Transverse colon (tissue), 4 donors: ENCODE results near the gene TRAPPC10. TPM values are rescaled to one million over a fixed set of nuclear protein-coding genes. Genes with fewer than 3 reads are reported as not detected.

Experiments
- DNase-seq: peaks from one replicate; pipeline ENCODE4 v3.0.0-alpha.2; 2019
- H3K27ac ChIP-seq, 4 donors: fragments of 200-600 bp; sonication (generic); 2 replicates each; pipeline ENCODE4 v1.5.1; 2016 to 2018; ENCODE audit warnings: inconsistent platforms in 4 of 4
- H3K27me3 ChIP-seq: fragments of 200-600 bp; sonication (generic); 2 replicates; pipeline ENCODE4 v1.5.1; 2017; ENCODE audit warnings: inconsistent platforms
- H3K36me3 ChIP-seq, 4 donors: fragments of 200-600 bp; sonication (generic); 2 replicates each; pipeline ENCODE4 v1.5.1; 2017 to 2019; ENCODE audit warnings: inconsistent platforms in 4 of 4
- H3K4me1 ChIP-seq, 4 donors: fragments of 200-600 bp; sonication (generic); 2 replicates each; pipeline ENCODE4 v1.5.1; 2017 to 2020; ENCODE audit warnings: inconsistent platforms in 4 of 4
- H3K4me3 ChIP-seq, 4 donors: fragments of 200-600 bp; sonication (generic); 1 replicate in 1 of 4; 2 replicates in 3 of 4; pipeline versions ENCODE4 v1.5.1 to v1.6.1; 2017 to 2019; ENCODE audit warnings: inconsistent platforms in 4 of 4
- H3K9me3 ChIP-seq, 2 donors: fragments of 200-600 bp; sonication (generic); 2 replicates each; pipeline ENCODE4 v1.5.1; 2017 to 2019; ENCODE audit warnings: inconsistent platforms in 2 of 2
- CTCF ChIP-seq, 5 experiments: fragments of 200-600 bp in 3 of 5; fragments of 450-650 bp in 2 of 5; sonication (generic) in 3 of 5; IDR thresholded peaks; 1 replicate in 2 of 5; 2 replicates in 3 of 5; pipeline ENCODE4 v1.5.1; 2016 to 2017; ENCODE audit warnings: antibody characterized with exemption in 5 of 5, inconsistent platforms in 3 of 5, mild to moderate bottlenecking in 2 of 5, moderate library complexity in 1 of 5
- EP300 ChIP-seq: sonication (generic); formaldehyde crosslinking; IDR thresholded peaks from one replicate; pipeline ENCODE4 v1.6.1; 2017; ENCODE audit warnings: antibody characterized with exemption, low read depth
- POLR2A ChIP-seq: fragments of 450-650 bp; IDR thresholded peaks from one replicate; pipeline ENCODE4 v1.6.1; 2016; ENCODE audit warnings: antibody characterized with exemption, mild to moderate bottlenecking, moderate library complexity
- POLR2AphosphoS5 ChIP-seq, 3 donors: sonication (generic); formaldehyde crosslinking; IDR thresholded peaks; one replicate each; pipeline ENCODE4 v1.6.1; 2016; ENCODE audit warnings: antibody characterized with exemption in 3 of 3
- WGBS, 2 donors: methylation state at CpG; one replicate each; pipeline ENCODE4 v1.1.5; 2018; ENCODE audit warnings: low coverage in 1 of 2; 5-methylcytosine and 5-hydroxymethylcytosine counted together
- in situ Hi-C, 4 donors: fragments of 200-750 bp; cut with MboI; loops; one replicate each; pipeline versions ENCODE4 v1.15.0 to v1.15.1; 2017; ENCODE audit warnings: low sequenced_read_pairs in 3 of 4, low pct_ligation_motif_present in 1 of 4, low pct_unique_long_range_greater_than_20kb in 1 of 4
- intact Hi-C: fragments of 100-400 bp; cut with DNase I; formaldehyde crosslinking; loops from one replicate; pipeline ENCODE4 v1.15.1; 2023; ENCODE audit warnings: low total_unique reads
- total RNA-seq, 4 donors: library from RNA; depleted of rRNA; stranded (reverse); fragments of >200 nt; gene quantifications; one replicate each; pipeline ENCODE4 v1.1.0, GENCODE V29; 2016

TRAPPC10 gene
- total RNA-seq, 4 donors from 2014 or later = 71.0 to 81.5 (median 79.8) TPM

GRCh38 chr21:44052071-44052829, 40.1 kb downstream of the TRAPPC10 start:
- no peak for DNase-seq
- peak overlapping the region; percentile 72 to 80 (median 74) for H3K27ac ChIP-seq
- 49 to 72% methylated on average over 4 to 14 of the region's 14 CpGs for WGBS, 2 donors
- intact Hi-C loops = no loop called here
- TF ChIP-seq POLR2AphosphoS5 (IDR thresholded peaks at IDR 0.05) (no peak), CTCF (IDR thresholded peaks at IDR 0.05) (no peak), EP300 (no peak), POLR2A (no peak)
- H3K4me3 ChIP-seq = no peak overlapping the region
- H3K27me3 ChIP-seq = no peaks in the 10 kb centered on the region
- H3K9me3 ChIP-seq = no peaks in the 10 kb centered on the region
- in situ Hi-C loops = no loop called here
- peaks cover 14 to 23% (median 17%) of the 10 kb centered on the region in 4 donors for H3K4me1 ChIP-seq
- H3K36me3 ChIP-seq = peaks cover 0 to 20% (median 4%) of the 10 kb centered on the region in 4 donors

GRCh38 chr21:44052830-44053226, 40.7 kb downstream of the TRAPPC10 start:
- intact Hi-C loops (no loop called here), in situ Hi-C loops (no loop called here)
- no peak for DNase-seq
- no peak overlapping the region for H3K4me3 ChIP-seq
- no peaks in the 10 kb centered on the region for H3K27me3 ChIP-seq
- peaks cover 0 to 25% (median 6%) of the 10 kb centered on the region in 4 donors for H3K36me3 ChIP-seq
- WGBS, 2 donors = 70 to 90% methylated on average over 2 to 6 of the region's 6 CpGs
- no peaks in the 10 kb centered on the region for H3K9me3 ChIP-seq
- TF ChIP-seq POLR2A = no peak
- TF ChIP-seq POLR2AphosphoS5 (IDR thresholded peaks at IDR 0.05) = no peak
- no peak for TF ChIP-seq EP300
- TF ChIP-seq CTCF (IDR thresholded peaks at IDR 0.05) = no peak
- H3K27ac ChIP-seq = peak overlapping the region; percentile 72 to 80 (median 74)
- H3K4me1 ChIP-seq = peaks cover 14 to 23% (median 17%) of the 10 kb centered on the region in 4 donors

- Histone ChIP-seq H3K27me3 (no peaks in the 10 kb centered on the region), H3K36me3 (peaks cover 0 to 25% (median 6%) of the 10 kb centered on the region in 4 donors), H3K9me3 (no peaks in the 10 kb centered on the region), H3K4me3 (no peak overlapping the region), H3K27ac (no peak overlapping the region), H3K4me1 (peaks cover 14 to 23% (median 17%) of the 10 kb centered on the region in 4 donors)
- in situ Hi-C loops (no loop called here), intact Hi-C loops (no loop called here)
- TF ChIP-seq CTCF (IDR thresholded peaks at IDR 0.05) (no peak), POLR2A (no peak), POLR2AphosphoS5 (IDR thresholded peaks at IDR 0.05) (no peak), EP300 (no peak)
- WGBS, 2 donors = 97 to 99% methylated on average over 9 of the region's 9 CpGs
- DNase-seq = no peak
Observed at GRCh38 chr21:44053567-44053966, 41.5 kb downstream of the TRAPPC10 start.

GRCh38 chr21:44054710-44055109, 42.6 kb downstream of the TRAPPC10 start:
- H3K4me1 ChIP-seq = peaks cover 14 to 23% (median 17%) of the 10 kb centered on the region in 4 donors
- H3K9me3 ChIP-seq = no peaks in the 10 kb centered on the region
- in situ Hi-C loops = no loop called here
- no peak overlapping the region for H3K4me3 ChIP-seq
- no peaks in the 10 kb centered on the region for H3K27me3 ChIP-seq
- intact Hi-C loops = no loop called here
- WGBS, 2 donors = 82 to 100% methylated on average over 1 to 5 of the region's 5 CpGs
- no peak for DNase-seq
- TF ChIP-seq CTCF (IDR thresholded peaks at IDR 0.05) (no peak), EP300 (no peak), POLR2AphosphoS5 (IDR thresholded peaks at IDR 0.05) (no peak), POLR2A (no peak)
- H3K27ac ChIP-seq = peak overlapping the region; percentile 11 to 42 (median 16)
- peaks cover 0 to 33% (median 8%) of the 10 kb centered on the region in 4 donors for H3K36me3 ChIP-seq
